ENCODE data around the gene KLRC3.

DNA sequence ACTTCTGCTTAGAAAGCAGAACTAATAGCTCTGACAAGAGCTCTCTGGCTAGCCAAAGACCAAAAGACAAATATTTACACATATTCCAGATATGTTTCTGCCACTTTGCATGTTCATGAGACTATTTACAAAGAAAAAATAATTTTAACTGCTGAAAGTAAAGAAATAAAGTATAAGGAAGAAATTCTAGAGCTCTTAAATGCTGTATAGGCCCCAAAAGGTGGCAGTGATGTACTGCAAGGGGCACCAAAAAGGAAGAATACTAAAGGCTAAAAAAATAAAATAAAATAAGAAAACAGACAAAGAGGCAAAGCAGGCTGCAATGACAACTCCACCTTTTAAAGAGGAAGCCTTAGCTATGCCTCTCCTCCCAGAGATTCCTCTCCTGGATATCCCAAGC, 53.5 kb downstream of the KLRC3 start:
- TF ChIP-seq, protein P1, sequence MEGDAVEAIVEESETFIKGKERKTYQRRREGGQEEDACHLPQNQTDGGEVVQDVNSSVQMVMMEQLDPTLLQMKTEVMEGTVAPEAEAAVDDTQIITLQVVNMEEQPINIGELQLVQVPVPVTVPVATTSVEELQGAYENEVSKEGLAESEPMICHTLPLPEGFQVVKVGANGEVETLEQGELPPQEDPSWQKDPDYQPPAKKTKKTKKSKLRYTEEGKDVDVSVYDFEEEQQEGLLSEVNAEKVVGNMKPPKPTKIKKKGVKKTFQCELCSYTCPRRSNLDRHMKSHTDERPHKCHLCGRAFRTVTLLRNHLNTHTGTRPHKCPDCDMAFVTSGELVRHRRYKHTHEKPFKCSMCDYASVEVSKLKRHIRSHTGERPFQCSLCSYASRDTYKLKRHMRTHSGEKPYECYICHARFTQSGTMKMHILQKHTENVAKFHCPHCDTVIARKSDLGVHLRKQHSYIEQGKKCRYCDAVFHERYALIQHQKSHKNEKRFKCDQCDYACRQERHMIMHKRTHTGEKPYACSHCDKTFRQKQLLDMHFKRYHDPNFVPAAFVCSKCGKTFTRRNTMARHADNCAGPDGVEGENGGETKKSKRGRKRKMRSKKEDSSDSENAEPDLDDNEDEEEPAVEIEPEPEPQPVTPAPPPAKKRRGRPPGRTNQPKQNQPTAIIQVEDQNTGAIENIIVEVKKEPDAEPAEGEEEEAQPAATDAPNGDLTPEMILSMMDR (conservative IDR thresholded peaks at IDR 0.05 in 1 of 2, IDR thresholded peaks at IDR 0.05 in 1 of 2; ENCODE audit: low read depth in 1 of 2, low read length in 2 of 2): peak in 1 of 2 donors; percentile 46
- TF ChIP-seq EZH2 (IDR thresholded peaks at IDR 0.05; ENCODE audit: low read length, missing control alignments): no peak

Data from fibroblast of lung (primary cell).